ENCODE data around the gene PDXK. TPM values are rescaled to one million over a fixed set of nuclear protein-coding genes. Genes with fewer than 3 reads are reported as not detected.

PDXK gene
- total RNA-seq, 1 donor from 2014 or later, result 72.0 TPM

DNA sequence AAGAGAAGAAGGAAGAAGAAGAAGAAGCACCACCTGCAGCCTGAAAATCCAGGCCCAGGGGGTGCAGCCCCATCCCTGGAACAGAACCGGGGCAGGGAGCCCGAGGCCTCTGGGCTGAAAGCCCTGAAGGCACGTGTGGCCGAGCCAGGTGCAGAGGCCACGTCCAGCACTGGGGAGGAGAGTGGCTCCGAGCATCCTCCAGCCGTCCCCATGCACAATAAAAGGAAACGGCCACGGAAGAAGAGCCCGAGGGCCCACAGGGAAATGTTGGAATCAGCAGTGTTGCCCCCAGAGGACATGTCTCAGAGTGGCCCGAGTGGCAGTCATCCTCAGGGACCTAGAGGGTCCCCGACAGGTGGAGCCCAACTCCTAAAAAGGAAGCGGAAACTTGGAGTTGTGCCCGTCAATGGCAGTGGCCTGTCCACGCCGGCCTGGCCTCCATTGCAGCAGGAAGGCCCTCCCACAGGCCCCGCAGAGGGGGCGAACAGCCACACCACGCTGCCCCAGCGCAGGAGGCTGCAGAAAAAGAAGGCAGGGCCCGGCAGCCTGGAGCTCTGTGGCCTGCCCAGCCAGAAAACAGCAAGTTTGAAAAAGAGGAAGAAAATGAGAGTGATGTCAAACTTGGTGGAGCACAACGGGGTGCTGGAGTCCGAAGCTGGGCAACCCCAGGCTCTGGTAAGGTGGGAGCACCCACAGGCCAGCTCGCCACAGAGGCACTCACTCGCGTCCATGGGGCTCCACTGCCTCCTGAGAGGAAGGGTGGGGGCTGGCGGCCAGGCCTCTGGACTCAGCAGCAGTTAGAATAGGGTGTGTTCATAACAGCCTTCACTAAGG, 31.1 kb upstream of the PDXK start:
- peak overlapping the region; percentile 87 for H3K4me3 Mint-ChIP-seq (ENCODE audit: unreplicated experiment)
- peaks cover 40% of the 10 kb centered on the region for H3K36me3 Mint-ChIP-seq (ENCODE audit: low read depth, unreplicated experiment)
- peaks cover 21% of the 10 kb centered on the region for H3K4me1 Mint-ChIP-seq (ENCODE audit: unreplicated experiment)
- TF ChIP-seq, protein P1, sequence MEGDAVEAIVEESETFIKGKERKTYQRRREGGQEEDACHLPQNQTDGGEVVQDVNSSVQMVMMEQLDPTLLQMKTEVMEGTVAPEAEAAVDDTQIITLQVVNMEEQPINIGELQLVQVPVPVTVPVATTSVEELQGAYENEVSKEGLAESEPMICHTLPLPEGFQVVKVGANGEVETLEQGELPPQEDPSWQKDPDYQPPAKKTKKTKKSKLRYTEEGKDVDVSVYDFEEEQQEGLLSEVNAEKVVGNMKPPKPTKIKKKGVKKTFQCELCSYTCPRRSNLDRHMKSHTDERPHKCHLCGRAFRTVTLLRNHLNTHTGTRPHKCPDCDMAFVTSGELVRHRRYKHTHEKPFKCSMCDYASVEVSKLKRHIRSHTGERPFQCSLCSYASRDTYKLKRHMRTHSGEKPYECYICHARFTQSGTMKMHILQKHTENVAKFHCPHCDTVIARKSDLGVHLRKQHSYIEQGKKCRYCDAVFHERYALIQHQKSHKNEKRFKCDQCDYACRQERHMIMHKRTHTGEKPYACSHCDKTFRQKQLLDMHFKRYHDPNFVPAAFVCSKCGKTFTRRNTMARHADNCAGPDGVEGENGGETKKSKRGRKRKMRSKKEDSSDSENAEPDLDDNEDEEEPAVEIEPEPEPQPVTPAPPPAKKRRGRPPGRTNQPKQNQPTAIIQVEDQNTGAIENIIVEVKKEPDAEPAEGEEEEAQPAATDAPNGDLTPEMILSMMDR (IDR thresholded peaks at IDR 0.05; ENCODE audit: unreplicated experiment), result no peak
- H3K27me3 Mint-ChIP-seq (ENCODE audit: unreplicated experiment), result no peaks in the 10 kb centered on the region
- H3K27ac Mint-ChIP-seq (ENCODE audit: unreplicated experiment), result peak overlapping the region; percentile 44
- DNase-seq (ENCODE audit: low spot score), result no peak
- H3K9me3 Mint-ChIP-seq (ENCODE audit: unreplicated experiment), result no peaks in the 10 kb centered on the region

DNA sequence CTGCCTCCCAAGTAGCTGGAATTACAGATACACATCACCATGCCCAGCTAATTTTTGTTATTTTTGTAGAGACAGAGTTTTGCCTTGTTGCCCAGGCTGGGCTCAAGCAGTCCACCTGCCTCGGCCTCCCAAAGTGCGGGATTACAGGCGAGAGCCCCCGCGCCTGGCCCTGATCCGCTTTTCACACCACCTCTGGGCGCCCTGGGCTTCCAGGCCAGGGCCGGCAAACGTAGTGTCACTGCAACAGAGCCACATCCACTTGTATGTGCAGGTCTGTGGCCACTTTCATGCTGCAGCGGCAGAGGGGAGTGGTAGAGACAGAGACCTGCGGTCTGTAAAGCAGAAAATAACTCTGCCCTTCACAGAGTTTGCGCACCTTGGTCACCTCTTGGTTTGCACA, 30.0 kb upstream of the PDXK start:
- DNase-seq (ENCODE audit: low spot score), result no peak
- Mint-ChIP-seq H3K4me3 (ENCODE audit: unreplicated experiment) (no peak overlapping the region), H3K27ac (ENCODE audit: unreplicated experiment) (no peak overlapping the region), H3K36me3 (ENCODE audit: low read depth, unreplicated experiment) (peaks cover 45% of the 10 kb centered on the region), H3K9me3 (ENCODE audit: unreplicated experiment) (no peaks in the 10 kb centered on the region), H3K27me3 (ENCODE audit: unreplicated experiment) (no peaks in the 10 kb centered on the region), H3K4me1 (ENCODE audit: unreplicated experiment) (peaks cover 21% of the 10 kb centered on the region)
- TF ChIP-seq, protein P1 (IDR thresholded peaks at IDR 0.05; ENCODE audit: unreplicated experiment), result no peak

DNA sequence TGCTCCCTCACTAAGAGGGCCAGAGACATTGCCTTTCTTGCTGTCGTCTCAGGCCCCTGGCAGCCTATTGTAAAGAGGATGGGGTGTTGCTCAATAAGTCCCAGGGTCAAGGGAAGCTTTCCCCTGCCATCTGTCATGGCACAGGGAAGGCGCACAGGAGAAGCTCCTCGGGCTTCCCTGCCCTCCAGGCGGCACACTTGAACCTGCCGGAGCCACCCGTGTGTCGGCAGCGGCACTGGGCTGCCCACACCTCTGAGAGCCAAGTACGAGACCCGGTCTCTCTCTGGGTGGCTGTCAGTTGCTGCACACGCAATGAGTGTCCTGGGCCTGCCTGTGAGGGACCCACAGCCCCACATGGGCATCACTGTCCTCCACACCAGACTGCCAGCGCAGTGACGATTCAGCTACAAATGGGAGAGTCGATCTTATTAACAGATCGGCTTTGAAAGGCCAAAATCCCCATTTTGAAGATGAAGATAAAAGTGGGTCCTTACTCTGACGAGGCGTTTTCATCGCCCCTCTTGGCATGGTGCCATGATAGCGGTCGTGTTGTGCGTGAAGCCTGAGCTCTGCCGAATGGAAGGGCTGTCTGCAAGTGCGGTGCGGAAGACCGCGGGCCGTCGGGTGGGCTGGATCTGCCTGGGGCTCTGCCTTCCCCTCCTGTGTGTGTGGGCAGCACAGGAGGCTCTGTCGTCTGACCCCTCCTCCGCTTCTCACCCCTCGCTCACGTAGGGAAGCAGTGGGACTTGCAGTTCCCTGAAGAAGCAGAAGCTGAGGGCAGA, 29.2 kb upstream of the PDXK start:
- no peak overlapping the region for H3K27ac Mint-ChIP-seq (ENCODE audit: unreplicated experiment)
- H3K4me1 Mint-ChIP-seq (ENCODE audit: unreplicated experiment), result peaks cover 14% of the 10 kb centered on the region
- DNase-seq (ENCODE audit: low spot score), result no peak
- H3K27me3 Mint-ChIP-seq (ENCODE audit: unreplicated experiment), result no peaks in the 10 kb centered on the region
- H3K36me3 Mint-ChIP-seq (ENCODE audit: low read depth, unreplicated experiment), result peaks cover 44% of the 10 kb centered on the region
- H3K4me3 Mint-ChIP-seq (ENCODE audit: unreplicated experiment), result no peak overlapping the region
- no peaks in the 10 kb centered on the region for H3K9me3 Mint-ChIP-seq (ENCODE audit: unreplicated experiment)
- TF ChIP-seq, protein P1 (IDR thresholded peaks at IDR 0.05; ENCODE audit: unreplicated experiment), result no peak

DNA sequence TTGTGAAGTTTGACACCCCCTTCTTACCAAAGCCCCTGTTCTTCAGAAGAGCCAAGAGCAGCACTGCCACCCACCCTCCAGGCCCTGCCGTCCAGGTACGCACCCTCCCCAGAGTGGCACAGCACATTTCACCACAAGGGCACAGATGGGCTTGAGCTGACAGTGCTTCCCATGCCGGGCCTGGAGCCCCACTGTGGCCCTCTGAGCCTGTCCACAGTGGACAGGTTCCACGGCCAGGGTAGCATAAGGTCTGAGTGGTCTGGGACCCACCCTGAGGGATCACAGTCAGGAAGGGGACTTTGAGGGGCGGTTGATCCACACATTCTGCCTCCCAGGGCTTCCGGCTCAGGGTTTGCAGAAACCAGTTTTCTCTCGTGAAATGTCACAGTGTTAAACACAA, 28.6 kb upstream of the PDXK start:
- H3K9me3 Mint-ChIP-seq (ENCODE audit: unreplicated experiment), result no peaks in the 10 kb centered on the region
- TF ChIP-seq, protein P1 (IDR thresholded peaks at IDR 0.05; ENCODE audit: unreplicated experiment), result no peak
- no peaks in the 10 kb centered on the region for H3K27me3 Mint-ChIP-seq (ENCODE audit: unreplicated experiment)
- H3K4me1 Mint-ChIP-seq (ENCODE audit: unreplicated experiment), result peaks cover 12% of the 10 kb centered on the region
- peaks cover 41% of the 10 kb centered on the region for H3K36me3 Mint-ChIP-seq (ENCODE audit: low read depth, unreplicated experiment)
- H3K27ac Mint-ChIP-seq (ENCODE audit: unreplicated experiment), result peak overlapping the region; percentile 12
- H3K4me3 Mint-ChIP-seq (ENCODE audit: unreplicated experiment), result no peak overlapping the region
- DNase-seq (ENCODE audit: low spot score), result no peak

All from endothelial cell (in vitro differentiated cells).